ENCODE measurements around the gene TCTA. TPM values are rescaled to one million over a fixed set of nuclear protein-coding genes. Genes with fewer than 3 reads are reported as not detected.

TCTA gene, protein sequence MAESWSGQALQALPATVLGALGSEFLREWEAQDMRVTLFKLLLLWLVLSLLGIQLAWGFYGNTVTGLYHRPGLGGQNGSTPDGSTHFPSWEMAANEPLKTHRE
- 24.8 and 35.9 TPM in 2 replicates for total RNA-seq

DNA sequence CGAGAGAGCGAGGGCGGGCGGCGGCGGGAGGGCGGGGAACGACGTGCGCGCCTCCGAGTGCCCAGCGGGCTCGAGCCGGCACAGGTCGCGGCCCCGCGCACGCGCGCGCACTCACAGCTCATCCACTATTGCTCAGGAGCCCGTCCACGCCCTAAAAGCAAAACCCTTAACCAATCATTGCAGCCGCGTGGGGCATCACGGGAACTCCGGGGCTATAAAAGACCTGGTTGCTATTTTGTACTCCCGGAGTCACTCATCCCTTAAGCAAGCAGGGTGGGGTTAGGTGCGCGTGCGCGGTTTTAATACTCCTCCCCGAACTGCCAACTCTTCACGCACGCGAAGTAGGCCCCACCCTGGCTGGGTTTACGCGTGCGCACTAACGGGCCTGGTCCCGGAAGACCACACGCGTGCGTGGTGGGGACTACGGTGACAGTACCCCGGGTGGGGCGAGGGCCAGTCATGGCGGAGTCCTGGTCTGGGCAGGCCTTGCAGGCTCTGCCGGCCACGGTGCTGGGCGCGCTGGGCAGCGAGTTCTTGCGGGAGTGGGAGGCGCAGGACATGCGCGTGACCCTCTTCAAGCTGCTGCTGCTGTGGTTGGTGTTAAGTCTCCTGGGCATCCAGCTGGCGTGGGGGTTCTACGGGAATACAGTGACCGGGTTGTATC lies at the start of gene TCTA, which contains the start of gene RHOA:
Gene TCTA (plus strand): TSS at position 456 of the 664 bp plus-strand sequence. CDS start 4 bp downstream, at position 460.
Gene RHOA (minus strand): TSS at position 9 of the 664 bp plus-strand sequence. CDS start 36,387 bp downstream, outside the sequence.

GRCh38 chr3:49422379-49423248 lies 10.4 kb downstream of the TCTA start, which contains the start of gene AMT:
Gene AMT, minus strand, starts transcription at chr3:49422473. Its CDS starts 23 bp downstream, at chr3:49422450.

Other genes starting within 250 kb of the TCTA start
- 14.9 and 23.0 TPM in 2 replicates for gene CCDC71, start 246.1 kb upstream of the TCTA start, total RNA-seq
- 22.6 and 24.2 TPM in 2 replicates for gene KLHDC8B, start 240.8 kb upstream of the TCTA start, total RNA-seq
- gene C3orf62, start 135.2 kb upstream of the TCTA start, total RNA-seq: 0.28 and 0.96 TPM in 2 replicates
- 15.5 and 25.7 TPM in 2 replicates for gene USP4, start 72.4 kb upstream of the TCTA start, total RNA-seq
- 125 and 294 TPM in 2 replicates for gene GPX1, start 54.1 kb upstream of the TCTA start, total RNA-seq
- gene RHOA, start 447 bp upstream of the TCTA start, total RNA-seq: 574 and 667 TPM in 2 replicates
- gene AMT, start 10.1 kb downstream of the TCTA start, total RNA-seq: 0.38 and 0.85 TPM in 2 replicates
- gene NICN1, start 16.9 kb downstream of the TCTA start, total RNA-seq: 2.0 and 2.5 TPM in 2 replicates
- gene DAG1, start 57.8 kb downstream of the TCTA start, total RNA-seq: 39.5 and 53.8 TPM in 2 replicates
- gene BSN, start 142.1 kb downstream of the TCTA start, total RNA-seq: under 0.01 TPM in 2 replicates

Measured in regular cardiac myocyte (primary cell).